Measurements from ENCODE around the gene C6orf141. TPM values are rescaled to one million over a fixed set of nuclear protein-coding genes. Genes with fewer than 3 reads are reported as not detected.

The C6orf141 gene
- total RNA-seq (10 to 100 TPM in 3 of 5 donors, 1 to 10 TPM in 1, not detected in 1; 6.2 to 29.8 (median 23.8) TPM), polyA plus RNA-seq (1 to 10 TPM in 2 of 3 donors, under 1 TPM in 1; 0.81 to 9.2 (median 4.5) TPM)
- long read RNA-seq, donor 1, result 0 reads
- long read RNA-seq, donor 2, partial matches to known transcripts, result 0 of 2 reads
- long read RNA-seq, donor 2, other reads (novel, unspliced or antisense), result 0 of 2 reads
- long read RNA-seq, donor 3, result 0 reads
- long read RNA-seq, donor 4, result 0 reads
- long read RNA-seq, donor 5, partial matches to known transcripts, result 0 of 1 reads
- long read RNA-seq, donor 5, other reads (novel, unspliced or antisense), result 0 of 1 reads
- long read RNA-seq, donor 6, transcript C6orf141-206 (1 exons, 1,450 nt), result major isoform, 5 of 7 reads
- long read RNA-seq, donor 6, partial matches to known transcripts, result 0 of 7 reads
- long read RNA-seq, donor 6, other reads (novel, unspliced or antisense), result 0 of 7 reads
- long read RNA-seq, donor 7, partial matches to known transcripts, result 0 of 2 reads
- long read RNA-seq, donor 7, other reads (novel, unspliced or antisense), result 0 of 2 reads
- long read RNA-seq, donor 8, partial matches to known transcripts, result 0 of 3 reads
- long read RNA-seq, donor 8, other reads (novel, unspliced or antisense), result 0 of 3 reads
- long read RNA-seq, donor 9, result 0 reads
- long read RNA-seq, donor 10, partial matches to known transcripts, result 5 of 12 reads
- long read RNA-seq, donor 10, other reads (novel, unspliced or antisense), result 0 of 12 reads

DNA sequence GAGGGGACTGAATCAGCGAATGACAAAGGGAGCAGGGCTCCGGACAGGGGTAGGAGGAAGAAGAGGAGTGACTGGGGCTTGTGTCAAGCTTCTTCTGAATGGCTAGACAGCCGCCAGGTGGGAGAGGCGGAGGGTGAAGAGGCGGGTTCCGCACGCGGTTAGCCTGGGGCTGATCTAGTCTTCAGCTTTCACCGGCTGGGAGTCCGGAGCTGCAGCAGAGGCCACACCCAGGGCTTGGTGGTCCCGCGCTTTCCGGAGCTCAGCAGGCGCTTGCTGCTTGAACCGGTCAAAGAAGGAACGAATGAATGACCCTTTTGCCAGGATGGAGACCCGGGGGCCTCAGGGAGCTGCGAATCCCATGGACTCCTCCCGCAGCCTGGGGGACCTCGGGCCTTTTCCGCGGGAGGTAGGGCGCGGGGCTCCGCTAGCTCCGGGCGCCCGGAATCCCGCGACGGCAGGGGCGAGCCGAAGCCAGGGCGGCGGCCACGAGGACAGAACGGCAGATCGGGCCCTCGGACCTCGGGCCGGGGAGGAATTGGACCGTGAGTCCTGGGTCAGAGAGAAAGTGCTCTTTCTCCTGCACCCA is at the start of gene C6orf141:
C6orf141 (plus strand) TSS at position 177 of the 586 bp plus-strand sequence; CDS start at position 302, 125 bp downstream.
- H3K36me3 ChIP-seq, result no peaks in the 10 kb centered on the region
- no peaks in the 10 kb centered on the region for H3K9me3 ChIP-seq
- H3K27me3 ChIP-seq, result peaks cover 0 to 47% (median 29%) of the 10 kb centered on the region in 3 donors
- 0 to 2% (median 2%) methylated on average over 18 to 42 of the region's 42 CpGs for WGBS, 5 donors
- H3K4me3 ChIP-seq, result peak within 1 kb of the TSS; percentile 40 to 57 (median 45)
- intact Hi-C loops (cut with DNase I; ENCODE audit: low total_unique reads), result no loop called here
- H3K4me1 ChIP-seq, result peaks cover 11 to 23% (median 22%) of the 10 kb centered on the region in 4 donors
- TF ChIP-seq POLR2AphosphoS5 (IDR thresholded peaks at IDR 0.05) (no peak), POLR2A (IDR thresholded peaks at IDR 0.05) (no peak), EP300 (IDR thresholded peaks at IDR 0.05) (no peak)
- TF ChIP-seq, protein P1, sequence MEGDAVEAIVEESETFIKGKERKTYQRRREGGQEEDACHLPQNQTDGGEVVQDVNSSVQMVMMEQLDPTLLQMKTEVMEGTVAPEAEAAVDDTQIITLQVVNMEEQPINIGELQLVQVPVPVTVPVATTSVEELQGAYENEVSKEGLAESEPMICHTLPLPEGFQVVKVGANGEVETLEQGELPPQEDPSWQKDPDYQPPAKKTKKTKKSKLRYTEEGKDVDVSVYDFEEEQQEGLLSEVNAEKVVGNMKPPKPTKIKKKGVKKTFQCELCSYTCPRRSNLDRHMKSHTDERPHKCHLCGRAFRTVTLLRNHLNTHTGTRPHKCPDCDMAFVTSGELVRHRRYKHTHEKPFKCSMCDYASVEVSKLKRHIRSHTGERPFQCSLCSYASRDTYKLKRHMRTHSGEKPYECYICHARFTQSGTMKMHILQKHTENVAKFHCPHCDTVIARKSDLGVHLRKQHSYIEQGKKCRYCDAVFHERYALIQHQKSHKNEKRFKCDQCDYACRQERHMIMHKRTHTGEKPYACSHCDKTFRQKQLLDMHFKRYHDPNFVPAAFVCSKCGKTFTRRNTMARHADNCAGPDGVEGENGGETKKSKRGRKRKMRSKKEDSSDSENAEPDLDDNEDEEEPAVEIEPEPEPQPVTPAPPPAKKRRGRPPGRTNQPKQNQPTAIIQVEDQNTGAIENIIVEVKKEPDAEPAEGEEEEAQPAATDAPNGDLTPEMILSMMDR (IDR thresholded peaks at IDR 0.05), result no peak
- DNase-seq, result peak; percentile 31 to 77
- peak within 1 kb of the TSS in 1 of 5 donors; percentile 9 for H3K27ac ChIP-seq

DNA sequence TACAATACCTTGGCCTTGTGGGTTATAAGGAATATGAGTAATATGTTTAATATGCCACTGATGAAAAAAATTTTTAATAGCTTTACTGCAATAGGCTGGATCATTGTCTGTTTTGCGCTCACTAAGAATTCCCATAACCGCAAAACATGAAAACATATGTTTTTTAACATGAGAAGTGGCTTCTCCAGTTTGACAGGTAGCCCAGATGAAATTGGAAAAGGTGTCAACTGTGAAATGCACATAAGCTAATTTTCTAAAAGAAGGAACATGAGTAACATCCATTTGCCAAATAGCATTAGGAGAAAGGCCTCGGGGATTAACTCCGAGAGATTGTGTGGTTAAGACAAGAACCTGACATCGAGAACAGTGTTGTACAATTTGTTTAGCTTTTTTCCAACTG is 45.8 kb upstream of the C6orf141 start:
- WGBS, 5 donors, result 75 to 93% (median 92%) methylated on average over 5 of the region's 5 CpGs
- H3K27ac ChIP-seq, result no peak overlapping the region
- TF ChIP-seq, protein P1 (IDR thresholded peaks at IDR 0.05), result no peak
- TF ChIP-seq EP300 (IDR thresholded peaks at IDR 0.05) (no peak), POLR2AphosphoS5 (IDR thresholded peaks at IDR 0.05) (no peak), POLR2A (IDR thresholded peaks at IDR 0.05) (no peak)

DNA sequence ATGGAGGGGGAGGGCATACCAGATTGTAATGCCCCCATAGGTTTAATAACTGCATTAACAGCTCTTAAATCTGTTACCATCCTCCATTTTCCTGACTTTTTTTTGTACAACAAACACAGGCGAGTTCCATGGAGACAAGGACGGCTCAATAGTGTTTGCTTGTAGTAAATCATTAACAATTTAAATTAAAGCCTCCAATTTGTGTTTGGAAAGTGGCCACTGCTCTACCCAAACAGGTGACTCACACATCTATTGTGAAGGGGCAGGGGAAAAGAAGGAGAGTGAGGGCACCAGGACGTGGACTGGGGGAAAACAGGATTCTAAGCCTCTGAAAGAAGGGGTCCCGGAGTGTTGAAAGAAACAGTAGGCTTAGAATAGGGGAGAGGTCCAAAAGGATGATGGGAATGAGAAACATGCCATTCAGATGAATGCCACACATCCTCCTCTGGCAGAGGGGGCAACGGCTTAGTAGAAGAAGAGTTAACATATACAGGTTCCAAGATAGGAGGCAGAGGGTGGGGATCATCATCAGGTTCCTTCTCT is 43.8 kb upstream of the C6orf141 start:
- intact Hi-C loops (cut with DNase I; ENCODE audit: low total_unique reads), result no loop called here
- Histone ChIP-seq H3K36me3 (no peaks in the 10 kb centered on the region), H3K27me3 (no peaks in the 10 kb centered on the region), H3K27ac (peak overlapping the region in 2 of 5 donors; percentile 32 to 37), H3K4me3 (no peak overlapping the region), H3K4me1 (no peaks in the 10 kb centered on the region), H3K9me3 (no peaks in the 10 kb centered on the region)
- TF ChIP-seq POLR2A (IDR thresholded peaks at IDR 0.05) (no peak), POLR2AphosphoS5 (IDR thresholded peaks at IDR 0.05) (no peak), EP300 (IDR thresholded peaks at IDR 0.05) (no peak)
- TF ChIP-seq, protein P1 (IDR thresholded peaks at IDR 0.05), result no peak
- WGBS, 5 donors, result 25 to 69% (median 38%) methylated on average over 5 of the region's 5 CpGs
- DNase-seq, result peak in 1 of 2 donors; percentile 49

More for the DNA sequence above, 45.8 kb upstream of the C6orf141 start:
- Histone ChIP-seq H3K4me1 (no peaks in the 10 kb centered on the region), H3K27me3 (no peaks in the 10 kb centered on the region), H3K9me3 (no peaks in the 10 kb centered on the region), H3K4me3 (no peak overlapping the region), H3K36me3 (no peaks in the 10 kb centered on the region)
- intact Hi-C loops (cut with DNase I; ENCODE audit: low total_unique reads), result no loop called here
- DNase-seq, result no peak

DNA sequence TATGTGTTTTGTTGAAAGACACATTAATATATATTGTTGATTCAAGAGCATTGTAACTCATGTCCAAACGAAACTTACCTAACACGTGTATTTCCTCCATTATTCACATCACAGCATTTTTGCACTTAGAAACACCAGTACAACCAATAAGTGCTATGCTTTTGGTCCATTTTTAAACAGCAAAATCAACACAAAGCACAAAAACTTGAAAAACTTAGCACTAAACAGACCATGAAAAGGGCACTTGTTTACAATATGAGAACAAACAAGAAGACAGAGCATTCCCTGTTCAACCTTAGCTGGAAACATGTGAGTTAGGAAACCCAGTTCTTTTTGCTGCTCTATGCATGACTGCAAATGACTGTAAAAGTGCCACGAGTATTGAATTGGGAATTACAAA is 41.1 kb upstream of the C6orf141 start:
- Histone ChIP-seq H3K27ac (no peak overlapping the region), H3K4me3 (no peak overlapping the region), H3K27me3 (no peaks in the 10 kb centered on the region), H3K36me3 (no peaks in the 10 kb centered on the region), H3K9me3 (no peaks in the 10 kb centered on the region), H3K4me1 (no peaks in the 10 kb centered on the region)
- DNase-seq, result no peak
- WGBS, 5 donors, result 71 to 91% (median 79%) methylated on average over 3 of the region's 3 CpGs
- intact Hi-C loops (cut with DNase I; ENCODE audit: low total_unique reads), result no loop called here
- TF ChIP-seq, protein P1 (IDR thresholded peaks at IDR 0.05), result no peak
- TF ChIP-seq POLR2A (IDR thresholded peaks at IDR 0.05) (no peak), EP300 (IDR thresholded peaks at IDR 0.05) (no peak), POLR2AphosphoS5 (IDR thresholded peaks at IDR 0.05) (no peak)
